ENCODE results near the gene METRNL. TPM values are rescaled to one million over a fixed set of nuclear protein-coding genes. Genes with fewer than 3 reads are reported as not detected.

The METRNL gene
- total RNA-seq, 1 experiment from 2014 or later = 33.8 TPM

DNA sequence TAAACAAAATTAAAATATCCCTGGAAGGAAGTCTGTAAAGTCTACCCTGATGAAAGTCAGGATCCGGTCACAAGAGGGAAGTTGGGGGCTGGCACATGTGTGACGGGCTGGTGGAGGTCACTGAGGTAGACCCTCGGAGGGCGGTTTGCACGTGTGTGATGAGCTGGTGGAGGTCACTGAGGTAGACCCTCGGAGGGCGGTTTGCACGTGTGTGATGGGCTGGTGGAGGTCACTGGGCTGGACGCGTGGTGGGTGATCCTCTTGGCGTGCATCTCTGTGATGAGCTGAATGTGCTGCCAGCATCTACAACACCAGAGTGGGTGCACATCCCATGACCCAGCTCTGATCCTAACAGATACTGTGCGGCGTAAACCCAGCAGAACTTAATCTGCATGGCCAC, 43.7 kb upstream of the METRNL start:
- peaks cover 4% of the 10 kb centered on the region for H3K36me3 Mint-ChIP-seq (ENCODE audit: insufficient read depth, unreplicated experiment)
- TF ChIP-seq, protein P1, sequence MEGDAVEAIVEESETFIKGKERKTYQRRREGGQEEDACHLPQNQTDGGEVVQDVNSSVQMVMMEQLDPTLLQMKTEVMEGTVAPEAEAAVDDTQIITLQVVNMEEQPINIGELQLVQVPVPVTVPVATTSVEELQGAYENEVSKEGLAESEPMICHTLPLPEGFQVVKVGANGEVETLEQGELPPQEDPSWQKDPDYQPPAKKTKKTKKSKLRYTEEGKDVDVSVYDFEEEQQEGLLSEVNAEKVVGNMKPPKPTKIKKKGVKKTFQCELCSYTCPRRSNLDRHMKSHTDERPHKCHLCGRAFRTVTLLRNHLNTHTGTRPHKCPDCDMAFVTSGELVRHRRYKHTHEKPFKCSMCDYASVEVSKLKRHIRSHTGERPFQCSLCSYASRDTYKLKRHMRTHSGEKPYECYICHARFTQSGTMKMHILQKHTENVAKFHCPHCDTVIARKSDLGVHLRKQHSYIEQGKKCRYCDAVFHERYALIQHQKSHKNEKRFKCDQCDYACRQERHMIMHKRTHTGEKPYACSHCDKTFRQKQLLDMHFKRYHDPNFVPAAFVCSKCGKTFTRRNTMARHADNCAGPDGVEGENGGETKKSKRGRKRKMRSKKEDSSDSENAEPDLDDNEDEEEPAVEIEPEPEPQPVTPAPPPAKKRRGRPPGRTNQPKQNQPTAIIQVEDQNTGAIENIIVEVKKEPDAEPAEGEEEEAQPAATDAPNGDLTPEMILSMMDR (IDR thresholded peaks at IDR 0.05; ENCODE audit: insufficient read depth in 1 of 2, low read depth in 1 of 2, low read length in 1 of 2, severe bottlenecking in 1 of 2, unreplicated experiment in 1 of 2) = no peak
- Histone ChIP-seq H3K9me3 (peaks cover 8% of the 10 kb centered on the region), H3K36me3 (ENCODE audit: control insufficient read depth, insufficient read depth, low read length) (no peaks in the 10 kb centered on the region; the same call in 1 of the 2 replicates), H3K27me3 (replicated peaks; ENCODE audit: control insufficient read depth, insufficient read depth, low read length) (no peaks in the 10 kb centered on the region), H3K4me3 (ENCODE audit: low read depth, low read length) (no peak overlapping the region), H3K4me1 (no peaks in the 10 kb centered on the region)
- ChIA-PET CTCF (no interaction called here), POLR2A (no interaction called here)
- no peak for DNase-seq
- no peaks in the 10 kb centered on the region for H3K4me1 Mint-ChIP-seq (ENCODE audit: low read depth, unreplicated experiment)
- H3K9me3 Mint-ChIP-seq (ENCODE audit: unreplicated experiment) = peaks cover 2% of the 10 kb centered on the region
- intact Hi-C loops (cut with micrococcal nuclease; ENCODE audit: unreplicated experiment) = no loop called here
- BruUV-seq (replicated peaks) = no TSS peak
- no peaks in the 10 kb centered on the region for H3K27me3 Mint-ChIP-seq (ENCODE audit: insufficient read depth, unreplicated experiment)
- no peak overlapping the region for H3K27ac Mint-ChIP-seq (ENCODE audit: unreplicated experiment)
- H3K4me3 Mint-ChIP-seq (ENCODE audit: unreplicated experiment) = no peak overlapping the region

DNA sequence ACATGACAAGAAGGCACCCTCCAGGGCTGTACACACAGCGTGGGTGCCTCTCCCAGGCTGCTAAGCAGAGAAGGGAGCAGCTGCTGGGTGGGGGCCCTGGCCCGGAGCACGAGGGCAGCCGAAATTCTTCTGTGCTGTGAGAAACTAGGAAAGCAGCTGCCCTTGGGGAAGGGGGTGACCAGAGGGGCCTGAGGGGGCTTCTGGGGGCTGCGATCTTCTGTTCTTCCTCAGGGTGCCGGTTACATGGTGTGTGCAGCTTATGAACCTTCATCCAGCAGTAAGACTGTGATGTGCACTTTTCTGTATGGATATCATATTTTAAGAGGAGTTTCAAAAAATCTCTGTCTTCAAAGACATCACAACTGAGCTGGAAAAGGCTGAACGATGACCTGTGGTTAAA, 43.2 kb upstream of the METRNL start:
- CTCF ChIA-PET = no interaction called here
- no peak for DNase-seq
- Histone ChIP-seq H3K36me3 (ENCODE audit: control insufficient read depth, insufficient read depth, low read length) (no peaks in the 10 kb centered on the region; the same call in 1 of the 2 replicates), H3K27me3 (replicated peaks; ENCODE audit: control insufficient read depth, insufficient read depth, low read length) (no peaks in the 10 kb centered on the region), H3K9me3 (peaks cover 13% of the 10 kb centered on the region), H3K4me1 (no peaks in the 10 kb centered on the region), H3K4me3 (ENCODE audit: low read depth, low read length) (no peak overlapping the region)
- BruUV-seq (replicated peaks) = no TSS peak
- Mint-ChIP-seq H3K36me3 (ENCODE audit: insufficient read depth, unreplicated experiment) (peaks cover 8% of the 10 kb centered on the region), H3K4me1 (ENCODE audit: low read depth, unreplicated experiment) (no peaks in the 10 kb centered on the region), H3K4me3 (ENCODE audit: unreplicated experiment) (no peak overlapping the region), H3K27me3 (ENCODE audit: insufficient read depth, unreplicated experiment) (no peaks in the 10 kb centered on the region), H3K27ac (ENCODE audit: unreplicated experiment) (no peak overlapping the region), H3K9me3 (ENCODE audit: unreplicated experiment) (peaks cover 7% of the 10 kb centered on the region)
- intact Hi-C loops (cut with micrococcal nuclease; ENCODE audit: unreplicated experiment) = no loop called here
- TF ChIP-seq, protein P1 (IDR thresholded peaks at IDR 0.05; ENCODE audit: insufficient read depth in 1 of 2, low read depth in 1 of 2, low read length in 1 of 2, severe bottlenecking in 1 of 2, unreplicated experiment in 1 of 2) = no peak
- POLR2A ChIA-PET = no interaction called here

DNA sequence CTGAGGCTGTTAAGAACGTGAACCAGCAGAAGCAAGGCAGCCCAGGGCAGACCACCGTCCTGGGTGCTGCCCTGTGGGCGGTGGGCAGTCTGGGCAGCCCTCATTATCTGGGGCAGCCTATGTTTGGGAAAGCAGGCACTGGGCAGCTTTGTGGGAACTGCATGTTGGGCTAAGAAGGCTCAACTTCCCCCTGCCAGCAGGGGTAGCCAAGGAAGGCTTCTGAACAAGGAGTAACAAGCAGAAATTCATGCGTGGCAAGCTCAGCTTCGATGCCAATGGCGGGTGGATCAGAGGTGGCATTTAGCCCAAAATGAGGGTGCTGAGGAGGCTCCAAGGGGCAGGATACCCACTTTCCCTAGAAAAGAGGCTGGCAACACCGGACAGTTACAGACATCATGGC, 42.7 kb upstream of the METRNL start:
- no peaks in the 10 kb centered on the region for H3K27me3 ChIP-seq (replicated peaks; ENCODE audit: control insufficient read depth, insufficient read depth, low read length)
- Mint-ChIP-seq H3K27ac (ENCODE audit: unreplicated experiment) (no peak overlapping the region), H3K27me3 (ENCODE audit: insufficient read depth, unreplicated experiment) (no peaks in the 10 kb centered on the region), H3K36me3 (ENCODE audit: insufficient read depth, unreplicated experiment) (peaks cover 12% of the 10 kb centered on the region), H3K4me3 (ENCODE audit: unreplicated experiment) (no peak overlapping the region), H3K4me1 (ENCODE audit: low read depth, unreplicated experiment) (no peaks in the 10 kb centered on the region), H3K9me3 (ENCODE audit: unreplicated experiment) (peaks cover 12% of the 10 kb centered on the region)
- TF ChIP-seq, protein P1 (IDR thresholded peaks at IDR 0.05; ENCODE audit: insufficient read depth in 1 of 2, low read depth in 1 of 2, low read length in 1 of 2, severe bottlenecking in 1 of 2, unreplicated experiment in 1 of 2) = no peak
- no peaks in the 10 kb centered on the region for H3K4me1 ChIP-seq
- CTCF ChIA-PET = no interaction called here
- H3K9me3 ChIP-seq = peaks cover 18% of the 10 kb centered on the region
- BruUV-seq (replicated peaks) = no TSS peak
- no peaks in the 10 kb centered on the region; the same call in 1 of the 2 replicates for H3K36me3 ChIP-seq (ENCODE audit: control insufficient read depth, insufficient read depth, low read length)
- H3K4me3 ChIP-seq (ENCODE audit: low read depth, low read length) = no peak overlapping the region
- DNase-seq = no peak
- intact Hi-C loops (cut with micrococcal nuclease; ENCODE audit: unreplicated experiment) = no loop called here
- POLR2A ChIA-PET = no interaction called here

Measured in Caco-2 (cell line).